GM12892 (cell line): ENCODE measurements around the gene SLC25A28.

Source experiments
- POLR2A ChIP-seq: IDR thresholded peaks from 2 replicates; pipeline ENCODE4 v1.6.1; 2011; ENCODE audit warnings: low read depth, low read length, control low read depth
- POLR2AphosphoS5 ChIP-seq: IDR thresholded peaks from 2 replicates; pipeline ENCODE4 v1.6.1; 2011; ENCODE audit warnings: low read depth, low read length, control low read depth
- TAF1 ChIP-seq: IDR thresholded peaks from 2 replicates; pipeline ENCODE4 v1.6.1; 2011; ENCODE audit warnings: low read depth, mild to moderate bottlenecking, control low read depth, low read length, borderline replicate concordance

- no peak for TF ChIP-seq POLR2A
- TF ChIP-seq TAF1 = no peak
- TF ChIP-seq POLR2AphosphoS5 = no peak; the same call in 1 of the 2 replicates
Measured at GRCh38 chr10:99610221-99610620, 10.0 kb downstream of the SLC25A28 start.
